Osteocyte (in vitro differentiated cells): ENCODE data around the gene AKIRIN2. TPM values are rescaled to one million over a fixed set of nuclear protein-coding genes. Genes with fewer than 3 reads are reported as not detected.
A peak's percentile ranks its signal among the peaks of the same experiment; 100 is the strongest.
"Not testable (repeated sequence)": the region's sequence is repeated elsewhere in the genome, so short reads cannot be mapped to it uniquely, and the experiment has no call there.

Experiments used
- DNase-seq: peaks from one replicate; pipeline ENCODE4 v3.0.0; 2021; ENCODE audit warnings: mixed read lengths; ENCODE audit not compliant: unreplicated experiment; ENCODE audit errors: extremely low spot score
- H3K27ac Mint-ChIP-seq: one replicate; pipeline ENCODE4 v1.8.0; 2021; ENCODE audit warnings: mild to moderate bottlenecking, mixed read lengths; ENCODE audit not compliant: unreplicated experiment
- H3K27me3 Mint-ChIP-seq: one replicate; pipeline ENCODE4 v1.8.0; 2021; ENCODE audit warnings: mixed read lengths; ENCODE audit not compliant: unreplicated experiment
- H3K36me3 Mint-ChIP-seq: one replicate; pipeline ENCODE4 v1.8.0; 2021; ENCODE audit warnings: mixed read lengths; ENCODE audit not compliant: unreplicated experiment
- H3K4me1 Mint-ChIP-seq: one replicate; pipeline ENCODE4 v1.8.0; 2021; ENCODE audit warnings: mixed read lengths; ENCODE audit not compliant: unreplicated experiment
- H3K4me3 Mint-ChIP-seq: one replicate; pipeline ENCODE4 v1.8.0; 2021; ENCODE audit warnings: mild to moderate bottlenecking, moderate library complexity, mixed read lengths; ENCODE audit not compliant: unreplicated experiment
- H3K9me3 Mint-ChIP-seq: one replicate; pipeline ENCODE4 v1.8.0; 2021; ENCODE audit warnings: mixed read lengths; ENCODE audit not compliant: unreplicated experiment
- total RNA-seq: library from RNA; stranded (reverse); gene quantifications from 2 replicates; pipeline ENCODE4 v1.2.1, GENCODE V29; 2021
- TF ChIP-seq, protein P1 (sequence below): fragments of 200-600 bp; sonication (generic); IDR thresholded peaks from 2 replicates; pipeline ENCODE4 v1.5.0; 2021; ENCODE audit warnings: antibody characterized with exemption, mild to moderate bottlenecking, moderate library complexity

AKIRIN2 gene
- total RNA-seq, 1 donor from 2014 or later = 68.1 TPM

- peak overlapping the region; percentile 47 for H3K27ac Mint-ChIP-seq
- DNase-seq = no peak
- H3K4me3 Mint-ChIP-seq = no peak overlapping the region
- TF ChIP-seq, protein P1, sequence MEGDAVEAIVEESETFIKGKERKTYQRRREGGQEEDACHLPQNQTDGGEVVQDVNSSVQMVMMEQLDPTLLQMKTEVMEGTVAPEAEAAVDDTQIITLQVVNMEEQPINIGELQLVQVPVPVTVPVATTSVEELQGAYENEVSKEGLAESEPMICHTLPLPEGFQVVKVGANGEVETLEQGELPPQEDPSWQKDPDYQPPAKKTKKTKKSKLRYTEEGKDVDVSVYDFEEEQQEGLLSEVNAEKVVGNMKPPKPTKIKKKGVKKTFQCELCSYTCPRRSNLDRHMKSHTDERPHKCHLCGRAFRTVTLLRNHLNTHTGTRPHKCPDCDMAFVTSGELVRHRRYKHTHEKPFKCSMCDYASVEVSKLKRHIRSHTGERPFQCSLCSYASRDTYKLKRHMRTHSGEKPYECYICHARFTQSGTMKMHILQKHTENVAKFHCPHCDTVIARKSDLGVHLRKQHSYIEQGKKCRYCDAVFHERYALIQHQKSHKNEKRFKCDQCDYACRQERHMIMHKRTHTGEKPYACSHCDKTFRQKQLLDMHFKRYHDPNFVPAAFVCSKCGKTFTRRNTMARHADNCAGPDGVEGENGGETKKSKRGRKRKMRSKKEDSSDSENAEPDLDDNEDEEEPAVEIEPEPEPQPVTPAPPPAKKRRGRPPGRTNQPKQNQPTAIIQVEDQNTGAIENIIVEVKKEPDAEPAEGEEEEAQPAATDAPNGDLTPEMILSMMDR = no peak
- H3K9me3 Mint-ChIP-seq = no peaks in the 10 kb centered on the region
- H3K27me3 Mint-ChIP-seq = no peaks in the 10 kb centered on the region
- H3K4me1 Mint-ChIP-seq = peaks cover 72% of the 10 kb centered on the region
- H3K36me3 Mint-ChIP-seq = peaks cover 2% of the 10 kb centered on the region
Measured at GRCh38 chr6:87692086-87692485, 9.9 kb downstream of the AKIRIN2 start.

DNA sequence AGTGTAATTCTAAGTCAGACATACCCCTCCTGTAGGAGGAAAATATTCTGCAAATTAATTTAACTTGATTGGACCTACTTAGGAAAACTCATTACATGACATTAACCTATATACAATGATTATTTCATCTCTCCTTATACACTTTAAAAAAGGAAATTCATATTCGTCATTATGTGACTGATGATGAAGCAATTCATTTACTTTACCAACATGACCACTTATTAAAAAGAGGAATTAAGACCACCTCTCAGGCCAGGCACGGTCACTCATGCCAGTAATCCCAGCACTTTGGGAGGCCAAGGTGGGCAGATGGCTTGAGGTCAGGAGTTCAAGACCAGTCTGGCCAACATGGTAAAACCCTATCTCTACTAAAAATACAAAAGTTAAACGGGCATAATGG, 11.6 kb downstream of the AKIRIN2 start:
- Mint-ChIP-seq H3K27me3 (no peaks in the 10 kb centered on the region), H3K27ac (peak overlapping the region; percentile 47), H3K9me3 (no peaks in the 10 kb centered on the region), H3K36me3 (peaks cover 4% of the 10 kb centered on the region), H3K4me1 (peaks cover 69% of the 10 kb centered on the region), H3K4me3 (no peak overlapping the region)
- TF ChIP-seq, protein P1 = no peak
- DNase-seq = no peak

GRCh38 chr6:87687893-87688292, 14.1 kb downstream of the AKIRIN2 start:
- H3K4me3 Mint-ChIP-seq, DNase-seq, H3K9me3 Mint-ChIP-seq, H3K36me3 Mint-ChIP-seq, H3K27ac Mint-ChIP-seq, H3K27me3 Mint-ChIP-seq: not testable (repeated sequence)
- peaks cover 63% of the 10 kb centered on the region for H3K4me1 Mint-ChIP-seq

- Mint-ChIP-seq H3K9me3 (no peaks in the 10 kb centered on the region), H3K4me1 (peaks cover 64% of the 10 kb centered on the region), H3K27me3 (no peaks in the 10 kb centered on the region), H3K4me3 (no peak overlapping the region), H3K27ac (no peak overlapping the region), H3K36me3 (peaks cover 2% of the 10 kb centered on the region)
- no peak for DNase-seq
- TF ChIP-seq, protein P1 = no peak
Measured at GRCh38 chr6:87687296-87687695, 14.7 kb downstream of the AKIRIN2 start.

GRCh38 chr6:87686636-87687205, 15.3 kb downstream of the AKIRIN2 start:
- H3K36me3 Mint-ChIP-seq, DNase-seq, H3K9me3 Mint-ChIP-seq, H3K27ac Mint-ChIP-seq, H3K27me3 Mint-ChIP-seq, H3K4me3 Mint-ChIP-seq: not testable (repeated sequence)
- peaks cover 64% of the 10 kb centered on the region for H3K4me1 Mint-ChIP-seq

- Mint-ChIP-seq H3K4me3 (no peak overlapping the region), H3K4me1 (peaks cover 61% of the 10 kb centered on the region), H3K36me3 (peaks cover 11% of the 10 kb centered on the region), H3K27ac (no peak overlapping the region), H3K9me3 (no peaks in the 10 kb centered on the region), H3K27me3 (no peaks in the 10 kb centered on the region)
- TF ChIP-seq, protein P1 = no peak
- no peak for DNase-seq
Measured at GRCh38 chr6:87684895-87685654, 17.0 kb downstream of the AKIRIN2 start.
